GM12878 (cell line): ENCODE data around the gene FOXP4.

Source experiments
- ATF3 ChIP-seq: IDR thresholded peaks from 2 replicates; pipeline ENCODE4 v1.6.1; 2011; ENCODE audit warnings: low read depth, mild to moderate bottlenecking, low read length, moderate library complexity, borderline replicate concordance; ENCODE audit errors: extremely low read depth
- CTCF ChIP-seq, 3 experiments: IDR thresholded peaks in 2 of 3; conservative IDR thresholded peaks in 1 of 3; 2 replicates each; pipeline ENCODE4 v1.5.1; 2011; ENCODE audit warnings: low read depth in 3 of 3, low read length in 3 of 3, mild to moderate bottlenecking in 3 of 3, control low read depth in 2 of 3, moderate library complexity in 2 of 3, inconsistent platforms in 1 of 3, mixed read lengths in 1 of 3; ENCODE audit not compliant: control insufficient read depth in 2 of 3, insufficient read depth in 1 of 3; ENCODE audit errors: extremely low read depth in 1 of 3
- DPF2 ChIP-seq: fragments of 450-650 bp; IDR thresholded peaks from 2 replicates; pipeline ENCODE4 v1.6.1; 2017; ENCODE audit warnings: mild to moderate bottlenecking
- E2F4 ChIP-seq: IDR thresholded peaks from 2 replicates; pipeline ENCODE4 v1.6.1; 2012; ENCODE audit warnings: low read depth, low read length, improper control_type of control experiment
- MTA2 ChIP-seq: fragments of 450-650 bp; IDR thresholded peaks from 2 replicates; pipeline ENCODE4 v1.6.1; 2016; ENCODE audit warnings: low read depth, mild to moderate bottlenecking, moderate library complexity
- PKNOX1 ChIP-seq: fragments of 450-650 bp; IDR thresholded peaks from 2 replicates; pipeline ENCODE4 v1.6.1; 2016; ENCODE audit warnings: mild to moderate bottlenecking
- SREBF2 ChIP-seq: IDR thresholded peaks from 2 replicates; pipeline ENCODE4 v1.6.1; 2012; ENCODE audit warnings: mild to moderate bottlenecking, low read length
- USF1 ChIP-seq: IDR thresholded peaks from 2 replicates; pipeline ENCODE4 v1.6.1; 2011; ENCODE audit warnings: borderline replicate concordance, low read depth, mild to moderate bottlenecking, moderate library complexity, mixed read lengths, low read length; ENCODE audit not compliant: insufficient read depth; ENCODE audit errors: extremely low read length

- TF ChIP-seq ATF3 (no peak), CTCF (IDR thresholded peaks at IDR 0.05 in 2 of 3, conservative IDR thresholded peaks at IDR 0.05 in 1 of 3; ENCODE audit: control insufficient read depth in 2 of 3, extremely low read depth in 1 of 3, insufficient read depth in 1 of 3, low read depth in 3 of 3, low read length in 3 of 3) (no peak), USF1 (no peak), E2F4 (no peak), SREBF2 (no peak), PKNOX1 (no peak), MTA2 (no peak), DPF2 (no peak)
Measured at GRCh38 chr6:41626022-41626421, 79.8 kb downstream of the FOXP4 start.
